BJ (cell line): Measurements from ENCODE around the gene SETD7. TPM values are rescaled to one million over a fixed set of nuclear protein-coding genes. Genes with fewer than 3 reads are reported as not detected.

Source experiments
- CTCF ChIA-PET: fragments of 350-600 bp; formaldehyde crosslinking; extraction: SDS; loops from one replicate; lab custom pipeline; 2021; ENCODE audit warnings: antibody characterized with exemption, inconsistent platforms; lab: Yijun Ruan, JAX
- POLR2A ChIA-PET: fragments of 300-600 bp; sonication (Branson Sonifier 250); formaldehyde crosslinking; extraction: SDS; loops from one replicate; lab custom pipeline; 2021; ENCODE audit warnings: antibody characterized with exemption; lab: Charles Lee
- DNase-seq: peaks from one replicate; pipeline ENCODE4 v3.0.0-alpha.2; 2011; ENCODE audit warnings: low read depth
- H3K27me3 ChIP-seq: 2 replicates; pipeline ENCODE4 v1.6.0; 2011; ENCODE audit warnings: low read length; ENCODE audit not compliant: control insufficient read depth, insufficient read depth
- H3K36me3 ChIP-seq: 2 replicates; pipeline ENCODE4 v1.5.1; 2011; ENCODE audit warnings: low read length; ENCODE audit not compliant: control insufficient read depth, insufficient read depth
- H3K4me3 ChIP-seq: 2 replicates; pipeline ENCODE4 v1.5.1; 2011; ENCODE audit warnings: low read depth, mild to moderate bottlenecking, control low read depth, low read length
- CTCF ChIP-seq: IDR thresholded peaks from 2 replicates; pipeline ENCODE4 v1.5.1; 2011; ENCODE audit warnings: low read depth, mild to moderate bottlenecking, control low read depth, inconsistent platforms, low read length, moderate library complexity; ENCODE audit not compliant: insufficient read depth
- polyA plus RNA-seq: library from polyadenylated mRNA; depleted of rRNA; stranded (reverse); fragments of >200 nt; gene quantifications from 2 replicates; pipeline ENCODE4 v1.2.3, GENCODE V29; 2011

The SETD7 gene
- polyA plus RNA-seq, 1 experiment = 14.5 TPM

DNA sequence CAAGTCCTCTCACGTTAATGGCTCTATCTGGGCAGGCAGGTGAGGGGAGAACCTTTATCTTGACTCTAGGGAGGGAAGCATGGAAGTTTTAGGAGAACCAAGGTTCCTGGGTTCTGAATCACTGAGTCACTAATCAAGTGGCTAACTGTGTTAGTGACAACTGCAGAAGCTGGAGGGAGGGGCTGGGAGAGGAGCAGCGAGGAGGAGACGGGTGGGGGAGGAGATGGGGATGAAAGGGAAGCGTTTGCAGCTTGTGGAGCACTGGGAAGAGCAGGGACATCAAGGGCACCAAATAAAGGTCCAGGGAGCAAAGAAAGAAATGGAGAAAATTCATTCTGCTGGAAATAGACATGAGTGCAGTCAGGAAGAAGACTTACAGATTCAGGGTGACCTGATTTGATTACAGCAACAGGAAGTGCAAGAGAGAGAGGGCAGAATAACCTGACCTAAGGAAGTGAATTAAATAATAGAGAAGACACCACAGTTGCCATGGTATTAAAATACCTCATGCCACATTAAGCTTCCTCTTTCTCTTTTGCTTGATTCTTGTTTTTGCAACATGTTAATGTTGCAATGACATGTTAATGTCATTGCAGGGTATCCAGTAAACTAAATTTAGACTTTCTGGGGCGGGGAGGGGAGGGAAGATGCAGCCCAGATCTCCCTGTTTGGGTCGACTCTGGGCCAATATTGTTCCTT is 4.5 kb upstream of the SETD7 start:
- Histone ChIP-seq H3K27me3 (peaks cover 19% of the 10 kb centered on the region), H3K4me3 (no peak overlapping the region), H3K36me3 (no peaks in the 10 kb centered on the region)
- no peak for DNase-seq
- TF ChIP-seq CTCF = no peak
- POLR2A ChIA-PET = no interaction called here
- CTCF ChIA-PET = no interaction called here

DNA sequence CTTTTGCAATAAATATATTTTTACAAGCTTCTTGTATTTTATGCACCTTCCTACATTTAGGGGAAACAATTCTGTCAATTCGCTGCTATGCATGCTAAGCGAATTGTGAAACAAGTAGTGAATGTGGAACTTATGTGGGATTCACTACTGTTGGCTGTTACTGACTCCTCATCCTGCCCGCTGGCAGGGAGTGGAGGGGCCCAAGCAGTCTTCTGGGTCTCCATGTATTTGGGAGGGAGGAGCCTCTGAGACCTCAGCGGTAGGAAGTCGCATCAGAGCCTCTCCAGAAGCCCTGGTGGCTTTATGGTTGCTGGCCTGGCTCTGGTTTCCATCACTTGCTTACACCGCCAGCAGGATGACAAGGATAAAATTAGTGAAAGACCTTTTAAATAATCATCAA is 3.7 kb upstream of the SETD7 start:
- no peak for TF ChIP-seq CTCF
- Histone ChIP-seq H3K27me3 (peaks cover 19% of the 10 kb centered on the region), H3K36me3 (no peaks in the 10 kb centered on the region), H3K4me3 (no peak overlapping the region)
- DNase-seq = no peak
- ChIA-PET CTCF (no interaction called here), POLR2A (no interaction called here)

- Histone ChIP-seq H3K27me3 (peaks cover 19% of the 10 kb centered on the region), H3K4me3 (no peak overlapping the region), H3K36me3 (no peaks in the 10 kb centered on the region)
- no peak for TF ChIP-seq CTCF
- no peak for DNase-seq
- ChIA-PET CTCF (interaction anchor here (0.6 kb wide), 1 partner anchor 125 kb away, joined by 3 read pairs; no protein-coding TSS in a partner anchor), POLR2A (no interaction called here)
Measured at GRCh38 chr4:139559089-139559479, 3.1 kb upstream of the SETD7 start.

DNA sequence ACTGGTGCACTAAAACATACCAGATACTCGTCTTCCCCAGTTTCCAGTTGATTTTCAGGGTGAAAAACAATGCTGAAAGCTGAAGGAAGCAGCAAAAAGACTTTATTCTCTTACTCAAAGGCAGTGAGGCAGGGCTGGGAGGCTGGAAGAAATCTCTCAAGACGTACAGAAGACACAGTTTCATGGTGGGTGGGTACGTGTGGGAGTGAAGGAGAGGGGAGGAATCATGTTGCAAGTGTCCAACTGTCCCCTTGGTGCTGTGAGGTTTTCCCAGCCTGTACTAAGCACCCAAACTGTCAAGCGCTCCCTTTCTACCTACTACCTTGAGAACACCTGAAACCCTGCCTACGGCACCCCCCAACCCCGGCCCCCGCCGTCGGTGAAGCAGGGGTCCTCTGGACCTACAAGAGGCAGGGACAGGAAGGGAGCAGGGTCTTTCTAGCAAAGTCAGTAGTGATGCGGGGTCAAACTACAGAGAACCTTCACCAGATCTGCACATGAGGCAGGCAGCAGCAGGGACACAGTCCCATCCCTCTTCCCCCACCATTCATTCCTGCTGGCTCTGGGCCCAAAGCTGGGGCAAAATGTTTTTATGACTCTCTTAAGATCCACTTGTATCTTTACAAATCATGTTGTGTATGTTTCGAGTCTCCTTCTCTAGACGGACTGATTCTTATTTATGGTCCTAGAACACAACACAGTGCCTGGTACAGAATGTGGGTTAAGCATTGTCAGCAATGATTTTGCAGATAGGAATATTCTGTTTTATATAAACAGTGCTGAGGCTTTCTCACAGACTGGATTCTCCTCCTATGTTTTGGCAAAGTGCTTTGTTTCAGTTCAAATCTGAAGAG is 2.4 kb upstream of the SETD7 start:
- DNase-seq = no peak
- CTCF ChIA-PET = interaction anchor here (0.6 to 1.0 kb wide), 2 partner anchors 22 to 124 kb away, joined by 3 read pairs; no protein-coding TSS in a partner anchor
- Histone ChIP-seq H3K27me3 (peaks cover 19% of the 10 kb centered on the region), H3K4me3 (no peak overlapping the region), H3K36me3 (no peaks in the 10 kb centered on the region)
- POLR2A ChIA-PET = no interaction called here
- no peak for TF ChIP-seq CTCF

DNA sequence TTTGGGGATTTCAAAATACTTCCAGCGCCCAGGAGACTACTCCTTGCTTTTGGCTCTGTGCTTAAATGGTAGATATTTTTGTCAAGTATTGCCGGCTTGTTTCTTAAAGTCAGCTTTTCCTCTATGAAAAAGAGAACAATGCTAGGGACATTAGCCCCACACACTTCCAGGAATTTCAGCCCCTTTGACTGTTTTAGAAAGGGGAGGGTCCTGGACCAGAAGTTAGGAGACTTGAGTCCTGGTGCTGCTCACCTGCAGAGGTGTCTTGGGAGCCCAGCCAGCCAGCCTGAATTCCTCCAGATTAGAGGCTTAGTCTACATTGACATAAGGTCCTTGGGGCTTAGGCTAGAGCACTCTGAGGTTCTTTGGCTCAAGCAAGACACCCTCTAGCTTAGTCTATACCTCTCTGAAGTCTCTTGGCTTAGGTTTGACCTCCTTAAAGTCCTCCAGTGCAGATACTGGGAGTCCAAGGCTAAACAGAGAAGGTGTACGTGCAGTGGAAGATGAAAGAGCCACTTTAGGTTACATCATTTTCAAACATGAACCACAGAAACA is 1.6 kb upstream of the SETD7 start:
- ChIA-PET POLR2A (no interaction called here), CTCF (interaction anchor here (1.0 to 1.3 kb wide), 3 partner anchors 17 to 94 kb away, joined by 3 read pairs; no protein-coding TSS in a partner anchor)
- peak overlapping the region; percentile 90 for H3K4me3 ChIP-seq
- no peak for TF ChIP-seq CTCF
- no peaks in the 10 kb centered on the region for H3K36me3 ChIP-seq
- H3K27me3 ChIP-seq = peaks cover 19% of the 10 kb centered on the region
- no peak for DNase-seq
